Colonic mucosa (tissue), 4 donors: Measurements from ENCODE around the gene MRPL47. TPM values are rescaled to one million over a fixed set of nuclear protein-coding genes. Genes with fewer than 3 reads are reported as not detected.

Source experiments
- DNase-seq: peaks from one replicate; pipeline ENCODE4 v3.0.0-alpha.2; 2020
- H3K27ac ChIP-seq: fragments of 200-600 bp; one replicate; pipeline ENCODE4 v1.8.0; 2021
- H3K27me3 ChIP-seq: fragments of 200-600 bp; one replicate; pipeline ENCODE4 v1.8.0; 2021
- H3K36me3 ChIP-seq: fragments of 200-600 bp; one replicate; pipeline ENCODE4 v1.8.0; 2021
- H3K4me1 ChIP-seq: fragments of 200-600 bp; one replicate; pipeline ENCODE4 v1.8.0; 2021; ENCODE audit warnings: mild to moderate bottlenecking
- H3K4me3 ChIP-seq: fragments of 200-600 bp; one replicate; pipeline ENCODE4 v1.8.0; 2021
- H3K9ac ChIP-seq, 2 donors: one replicate each; pipeline ENCODE4 v1.7.0; 2013; ENCODE audit warnings: control low read depth in 2 of 2, low read depth in 2 of 2, low read length in 2 of 2
- H3K9me3 ChIP-seq: fragments of 200-600 bp; one replicate; pipeline ENCODE4 v1.8.0; 2021
- intact Hi-C: fragments of 100-400 bp; cut with DNase I; formaldehyde crosslinking; loops from one replicate; pipeline ENCODE4 v1.14.1; 2022
- total RNA-seq, 2 donors: library from RNA; stranded (reverse); fragmentation: NEBNext Ultra II Directional in 1 of 2; extraction: Animal tissue kit (Norgen Biotek cat#: 25700) in 1 of 2; gene quantifications; one replicate each; pipeline ENCODE4 v1.2.1, GENCODE V29; 2021
- TF ChIP-seq, protein P1 (sequence below): fragments of 200-600 bp; IDR thresholded peaks from one replicate; pipeline ENCODE4 v1.8.0; 2022; ENCODE audit warnings: antibody characterized with exemption, mild to moderate bottlenecking
- donor health status: healthy.
- donor health status: DM: no; HTN: no; CAD: no.
- donor health status: DM: no; HTN: no; CAD: no.

MRPL47 gene
- total RNA-seq, 2 donors from 2014 or later: 37.3 to 46.4 TPM

DNA sequence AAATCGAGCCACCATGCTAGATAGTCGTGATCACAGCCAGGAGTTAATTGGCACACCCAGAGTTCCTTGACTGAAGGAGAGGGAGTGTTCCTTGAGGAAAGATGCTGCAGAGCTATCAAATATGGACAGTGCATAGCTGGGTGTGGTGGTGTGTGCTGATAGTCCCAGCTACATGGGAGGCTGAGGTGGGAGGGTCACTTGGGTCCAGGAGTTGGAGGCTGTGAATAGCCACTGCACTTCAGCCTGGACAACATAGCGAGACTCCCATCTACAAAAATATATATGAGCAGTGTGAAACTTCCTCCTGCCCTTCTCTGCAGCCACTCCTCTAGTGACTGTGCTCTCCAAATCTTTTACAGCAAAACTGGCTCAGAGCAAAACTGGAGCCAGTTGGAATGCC, 38.4 kb upstream of the MRPL47 start:
- H3K9me3 ChIP-seq: no peaks in the 10 kb centered on the region
- no peaks in the 10 kb centered on the region for H3K27me3 ChIP-seq
- no peaks in the 10 kb centered on the region for H3K36me3 ChIP-seq
- no peak overlapping the region for H3K9ac ChIP-seq
- no peak for DNase-seq
- H3K4me1 ChIP-seq: no peaks in the 10 kb centered on the region
- TF ChIP-seq, protein P1, sequence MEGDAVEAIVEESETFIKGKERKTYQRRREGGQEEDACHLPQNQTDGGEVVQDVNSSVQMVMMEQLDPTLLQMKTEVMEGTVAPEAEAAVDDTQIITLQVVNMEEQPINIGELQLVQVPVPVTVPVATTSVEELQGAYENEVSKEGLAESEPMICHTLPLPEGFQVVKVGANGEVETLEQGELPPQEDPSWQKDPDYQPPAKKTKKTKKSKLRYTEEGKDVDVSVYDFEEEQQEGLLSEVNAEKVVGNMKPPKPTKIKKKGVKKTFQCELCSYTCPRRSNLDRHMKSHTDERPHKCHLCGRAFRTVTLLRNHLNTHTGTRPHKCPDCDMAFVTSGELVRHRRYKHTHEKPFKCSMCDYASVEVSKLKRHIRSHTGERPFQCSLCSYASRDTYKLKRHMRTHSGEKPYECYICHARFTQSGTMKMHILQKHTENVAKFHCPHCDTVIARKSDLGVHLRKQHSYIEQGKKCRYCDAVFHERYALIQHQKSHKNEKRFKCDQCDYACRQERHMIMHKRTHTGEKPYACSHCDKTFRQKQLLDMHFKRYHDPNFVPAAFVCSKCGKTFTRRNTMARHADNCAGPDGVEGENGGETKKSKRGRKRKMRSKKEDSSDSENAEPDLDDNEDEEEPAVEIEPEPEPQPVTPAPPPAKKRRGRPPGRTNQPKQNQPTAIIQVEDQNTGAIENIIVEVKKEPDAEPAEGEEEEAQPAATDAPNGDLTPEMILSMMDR: no peak
- H3K27ac ChIP-seq: no peak overlapping the region
- no peak overlapping the region for H3K4me3 ChIP-seq
- intact Hi-C loops: no loop called here

DNA sequence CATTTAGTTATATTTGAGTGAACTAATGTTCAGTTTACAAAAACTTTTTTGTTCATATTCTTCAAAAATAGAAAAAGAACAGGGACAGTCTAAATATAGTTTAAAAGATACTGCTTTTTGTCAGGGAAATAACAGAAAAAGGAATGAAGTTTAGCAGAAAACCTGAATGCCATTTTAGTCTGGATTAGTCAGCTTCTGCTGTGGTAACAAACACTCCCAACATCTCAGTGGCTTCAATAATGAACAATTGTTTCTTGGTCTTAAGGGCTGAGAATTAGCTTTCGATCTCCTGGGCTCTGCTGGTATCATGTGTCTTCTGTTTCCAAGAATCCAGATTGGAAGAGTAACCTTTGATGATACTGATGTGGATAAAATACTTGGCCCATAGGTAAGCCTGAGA, 36.0 kb upstream of the MRPL47 start:
- H3K36me3 ChIP-seq: no peaks in the 10 kb centered on the region
- H3K27me3 ChIP-seq: no peaks in the 10 kb centered on the region
- no peak for DNase-seq
- no peaks in the 10 kb centered on the region for H3K9me3 ChIP-seq
- no peak overlapping the region for H3K9ac ChIP-seq
- no peak overlapping the region for H3K4me3 ChIP-seq
- intact Hi-C loops: no loop called here
- TF ChIP-seq, protein P1: no peak
- H3K4me1 ChIP-seq: no peaks in the 10 kb centered on the region
- H3K27ac ChIP-seq: no peak overlapping the region

DNA sequence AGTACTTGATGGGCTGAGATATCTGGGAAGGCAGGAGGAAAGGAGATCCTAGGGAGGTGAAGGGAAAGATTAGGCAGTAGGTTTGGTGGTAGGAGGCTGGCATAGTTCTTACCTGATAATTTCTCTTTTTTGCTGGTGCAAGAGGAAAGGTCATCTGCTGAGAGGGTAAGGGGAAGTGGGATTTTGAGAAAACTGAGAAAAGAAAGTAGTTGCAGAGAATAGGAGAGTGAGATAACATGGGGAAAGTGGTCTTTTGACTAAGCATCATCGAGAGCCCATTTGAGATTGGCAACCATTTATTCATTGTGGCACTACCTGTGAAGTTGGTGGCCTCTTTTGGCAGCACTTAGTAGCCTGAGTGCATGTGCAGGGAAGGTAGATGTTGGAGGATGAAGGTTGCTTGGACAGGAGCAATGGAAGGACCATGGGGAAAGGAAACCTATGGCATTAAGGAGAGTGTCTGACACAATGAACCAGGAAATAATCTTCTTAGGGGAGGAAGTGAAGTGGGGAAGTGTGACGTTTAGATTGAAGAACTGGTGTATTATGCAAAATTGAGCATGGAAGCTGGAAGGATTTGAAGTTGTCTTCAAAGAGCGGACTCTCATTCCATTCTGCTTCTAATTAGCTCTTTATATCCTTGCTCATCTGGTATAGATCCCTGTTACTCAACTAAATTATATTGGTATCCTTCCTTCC, 26.5 kb upstream of the MRPL47 start:
- no peaks in the 10 kb centered on the region for H3K36me3 ChIP-seq
- H3K4me3 ChIP-seq: no peak overlapping the region
- TF ChIP-seq, protein P1: no peak
- no peaks in the 10 kb centered on the region for H3K4me1 ChIP-seq
- H3K27ac ChIP-seq: no peak overlapping the region
- H3K9me3 ChIP-seq: no peaks in the 10 kb centered on the region
- no peak for DNase-seq
- intact Hi-C loops: no loop called here
- H3K27me3 ChIP-seq: no peaks in the 10 kb centered on the region
- no peak overlapping the region for H3K9ac ChIP-seq

DNA sequence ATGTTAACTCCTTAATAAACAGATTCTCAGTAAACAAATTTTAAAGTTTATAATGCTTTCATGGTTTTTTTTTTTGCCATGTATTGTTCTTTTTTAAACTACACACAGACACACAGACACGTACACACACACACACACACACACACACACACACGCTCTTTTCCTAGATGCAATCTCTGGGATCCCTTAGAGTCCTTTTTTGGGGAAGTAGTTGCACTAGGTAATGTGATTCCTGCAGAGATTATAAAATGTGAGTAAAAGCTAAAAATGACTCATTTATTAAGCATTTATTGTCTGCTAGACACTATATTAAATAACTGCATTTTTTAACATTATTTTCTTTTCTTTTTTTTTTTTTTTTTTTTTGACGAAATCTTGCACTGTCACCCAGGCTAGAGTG, 20.0 kb upstream of the MRPL47 start:
- H3K36me3 ChIP-seq: peaks cover 12% of the 10 kb centered on the region
- H3K27ac ChIP-seq: no peak overlapping the region
- H3K9ac ChIP-seq: no peak overlapping the region
- no peaks in the 10 kb centered on the region for H3K27me3 ChIP-seq
- no peaks in the 10 kb centered on the region for H3K9me3 ChIP-seq
- no peak overlapping the region for H3K4me3 ChIP-seq
- intact Hi-C loops: no loop called here
- DNase-seq: no peak
- TF ChIP-seq, protein P1: no peak
- no peaks in the 10 kb centered on the region for H3K4me1 ChIP-seq

DNA sequence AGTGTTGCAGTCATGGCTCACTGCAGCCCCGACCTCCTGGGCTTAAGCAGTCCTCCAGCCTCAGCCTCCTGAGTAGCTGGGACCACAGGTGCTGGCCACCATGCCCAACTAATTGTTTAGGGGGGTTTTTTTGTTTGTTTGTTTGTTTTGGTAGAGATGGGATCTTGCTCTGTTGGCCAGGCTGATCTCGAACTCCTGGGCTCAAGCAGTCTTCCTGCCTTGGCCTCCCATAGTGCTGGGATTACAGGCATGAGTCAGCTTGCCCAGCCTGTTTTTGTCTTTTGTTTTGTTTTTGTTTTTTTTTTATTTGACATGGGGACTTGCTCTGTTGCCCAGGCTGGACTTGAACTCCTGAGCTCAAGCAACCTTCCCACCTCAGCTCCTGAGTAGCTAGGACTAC, 17.6 kb upstream of the MRPL47 start:
- peaks cover 12% of the 10 kb centered on the region for H3K36me3 ChIP-seq
- no peaks in the 10 kb centered on the region for H3K9me3 ChIP-seq
- H3K9ac ChIP-seq: no peak overlapping the region
- H3K27me3 ChIP-seq: no peaks in the 10 kb centered on the region
- H3K4me3 ChIP-seq: no peak overlapping the region
- TF ChIP-seq, protein P1: no peak
- DNase-seq: no peak
- intact Hi-C loops: no loop called here
- no peak overlapping the region for H3K27ac ChIP-seq
- no peaks in the 10 kb centered on the region for H3K4me1 ChIP-seq
